Measurements from ENCODE around the gene GAK. TPM values are rescaled to one million over a fixed set of nuclear protein-coding genes. Genes with fewer than 3 reads are reported as not detected.
A peak's percentile ranks its signal among the peaks of the same experiment; 100 is the strongest.

GAK gene
- polyA plus RNA-seq, 1 donor (not counting 4 experiments of a cell fraction or from before 2014, with no cell fraction given): 18.4 TPM

- H3K9me3 ChIP-seq (ENCODE audit: control insufficient read depth, low read depth, low read length): peaks cover 3% of the 10 kb centered on the region
- no peaks in the 10 kb centered on the region for H3K4me1 ChIP-seq (ENCODE audit: control insufficient read depth, extremely low read depth, insufficient read depth, low read length)
- no peaks in the 10 kb centered on the region for H3K79me2 ChIP-seq (ENCODE audit: control insufficient read depth, insufficient read depth, low read length)
- no peak overlapping the region for H3K4me3 ChIP-seq (ENCODE audit: control insufficient read depth in 2 of 3, extremely low read depth in 1 of 3, insufficient read depth in 2 of 3, low read depth in 1 of 3, low read length in 3 of 3)
- H2AFZ ChIP-seq (ENCODE audit: control insufficient read depth, low read length): no peak overlapping the region
- H3K4me2 ChIP-seq (ENCODE audit: control insufficient read depth, extremely low read depth, insufficient read depth, low read depth, low read length): no peak overlapping the region
- DNase-seq (ENCODE audit: low read depth, low spot score) (no peak), FAIRE-seq (no peak)
- dilution Hi-C loops (cut with MboI; ENCODE audit: extremely low pct_ligation_motif_present, low sequenced_read_pairs): no loop called here
- TF ChIP-seq CTCF (optimal IDR thresholded peaks at IDR 0.05 in 1 of 3, IDR thresholded peaks at IDR 0.05 in 1 of 3, conservative IDR thresholded peaks at IDR 0.05 in 1 of 3; ENCODE audit: extremely low read depth in 1 of 3, insufficient read depth in 2 of 3, low read length in 3 of 3): no peak
- TF ChIP-seq EZH2 (IDR thresholded peaks at IDR 0.05; ENCODE audit: low read length): no peak
- H4K20me1 ChIP-seq (ENCODE audit: control insufficient read depth, extremely low read depth, insufficient read depth, low read length): no peaks in the 10 kb centered on the region
- no peaks in the 10 kb centered on the region for H3K9me1 ChIP-seq (ENCODE audit: control insufficient read depth, extremely low read depth, insufficient read depth, low read length)
- H3K36me3 ChIP-seq (ENCODE audit: control insufficient read depth in 2 of 2, extremely low read depth in 1 of 2, insufficient read depth in 2 of 2, low read length in 2 of 2): no peaks in the 10 kb centered on the region
- no peak overlapping the region for H3K9ac ChIP-seq (ENCODE audit: control insufficient read depth, extremely low read depth, insufficient read depth, low read length)
- H3K27ac ChIP-seq (ENCODE audit: control insufficient read depth, insufficient read depth, low read length): no peak overlapping the region
- peaks cover 36% of the 10 kb centered on the region for H3K27me3 ChIP-seq (ENCODE audit: control insufficient read depth, extremely low read depth, insufficient read depth, low read length)
These were observed 102.1 kb downstream of the GAK start for GRCh38 chr4:829761-830600.

GRCh38 chr4:829291-829690 is 102.8 kb downstream of the GAK start:
- no peak for FAIRE-seq
- no peak overlapping the region for H3K9ac ChIP-seq (ENCODE audit: control insufficient read depth, extremely low read depth, insufficient read depth, low read length)

More at GRCh38 chr4:829291-829690, 102.8 kb downstream of the GAK start:
- TF ChIP-seq CTCF (optimal IDR thresholded peaks at IDR 0.05 in 1 of 3, IDR thresholded peaks at IDR 0.05 in 1 of 3, conservative IDR thresholded peaks at IDR 0.05 in 1 of 3; ENCODE audit: extremely low read depth in 1 of 3, insufficient read depth in 2 of 3, low read length in 3 of 3) (peak in 1 of 3 experiments; percentile 4), EZH2 (IDR thresholded peaks at IDR 0.05; ENCODE audit: low read length) (no peak)
- H4K20me1 ChIP-seq (ENCODE audit: control insufficient read depth, extremely low read depth, insufficient read depth, low read length): no peaks in the 10 kb centered on the region
- no peak overlapping the region for H2AFZ ChIP-seq (ENCODE audit: control insufficient read depth, low read length)
- H3K4me3 ChIP-seq (ENCODE audit: control insufficient read depth in 2 of 3, extremely low read depth in 1 of 3, insufficient read depth in 2 of 3, low read depth in 1 of 3, low read length in 3 of 3): no peak overlapping the region
- H3K9me1 ChIP-seq (ENCODE audit: control insufficient read depth, extremely low read depth, insufficient read depth, low read length): no peaks in the 10 kb centered on the region
- H3K27ac ChIP-seq (ENCODE audit: control insufficient read depth, insufficient read depth, low read length): no peak overlapping the region
- H3K9me3 ChIP-seq (ENCODE audit: control insufficient read depth, low read depth, low read length): peaks cover 3% of the 10 kb centered on the region
- no peak overlapping the region for H3K4me2 ChIP-seq (ENCODE audit: control insufficient read depth, extremely low read depth, insufficient read depth, low read depth, low read length)
- dilution Hi-C loops (cut with MboI; ENCODE audit: extremely low pct_ligation_motif_present, low sequenced_read_pairs): no loop called here
- no peaks in the 10 kb centered on the region for H3K36me3 ChIP-seq (ENCODE audit: control insufficient read depth in 2 of 2, extremely low read depth in 1 of 2, insufficient read depth in 2 of 2, low read length in 2 of 2)
- H3K4me1 ChIP-seq (ENCODE audit: control insufficient read depth, extremely low read depth, insufficient read depth, low read length): no peaks in the 10 kb centered on the region
- H3K79me2 ChIP-seq (ENCODE audit: control insufficient read depth, insufficient read depth, low read length): no peaks in the 10 kb centered on the region
- no peak for DNase-seq (ENCODE audit: low read depth, low spot score)
- H3K27me3 ChIP-seq (ENCODE audit: control insufficient read depth, extremely low read depth, insufficient read depth, low read length): peaks cover 42% of the 10 kb centered on the region

Measured in keratinocyte (primary cell).